ENCODE results near the gene D2HGDH. TPM values are rescaled to one million over a fixed set of nuclear protein-coding genes. Genes with fewer than 3 reads are reported as not detected.

Gene D2HGDH
- total and polyA plus RNA-seq, 2 of the 8 experiments (the other 6 are each of a cell fraction or from before 2014, with no cell fraction given): 3.4 to 8.1 TPM

DNA sequence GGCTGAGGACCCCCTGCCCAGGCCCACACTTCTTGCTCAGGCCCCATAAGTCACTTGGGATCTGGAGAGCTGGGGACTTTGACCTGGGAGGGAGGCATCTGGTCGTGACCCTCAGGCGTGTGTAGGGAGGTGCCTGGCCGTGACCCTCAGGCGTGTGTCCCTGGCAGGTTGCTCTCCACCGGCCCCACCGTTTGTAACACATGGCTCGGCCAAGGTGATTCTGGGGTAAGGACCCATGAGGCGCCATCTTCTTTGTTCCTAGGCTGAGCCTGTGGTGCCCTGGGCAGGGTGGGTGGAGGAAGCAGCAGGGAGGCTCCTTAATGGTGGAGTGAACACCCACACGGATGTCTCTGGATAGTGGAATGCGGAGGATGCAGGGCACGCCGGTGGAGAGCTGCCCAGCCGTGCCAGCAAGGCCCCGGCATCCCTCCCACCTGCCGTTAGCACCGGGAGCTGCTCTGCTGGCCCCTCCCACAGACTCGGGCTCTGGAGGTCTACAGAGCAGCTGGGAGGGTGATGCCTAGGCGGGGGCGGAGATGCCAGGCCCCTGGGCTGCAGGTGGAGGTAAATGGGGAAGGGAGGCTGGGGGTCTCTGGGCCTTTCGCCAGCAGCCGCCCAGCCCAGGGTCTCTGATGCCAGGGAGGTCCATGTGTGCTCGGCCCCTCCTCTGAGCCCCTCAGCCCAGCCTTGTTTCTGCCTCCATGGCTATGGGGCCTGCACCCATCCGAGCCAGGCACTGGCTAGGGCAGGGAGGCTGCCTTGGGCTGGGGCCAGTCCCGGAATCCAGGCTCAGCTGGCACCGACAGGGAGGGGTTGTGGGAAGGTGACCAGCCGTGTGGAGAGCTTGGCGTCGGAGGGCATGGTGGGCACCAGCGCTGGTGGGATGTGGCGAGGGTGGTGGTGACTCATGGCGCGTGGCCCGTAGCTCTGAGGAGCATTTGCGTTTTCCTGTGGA lies 41.1 kb downstream of the D2HGDH start:
- no peaks in the 10 kb centered on the region for H3K79me2 ChIP-seq (ENCODE audit: control insufficient read depth in 1 of 2, insufficient read depth in 2 of 2, low read length in 2 of 2)
- no peak overlapping the region for H2BK20ac ChIP-seq (ENCODE audit: low read length)
- peak overlapping the region; percentile 51; the same call in 1 of the 2 replicates for H4K8ac ChIP-seq (ENCODE audit: extremely low read depth, insufficient read depth, low read length)
- H2AFZ ChIP-seq (ENCODE audit: low read length): no peak overlapping the region
- ChIA-PET POLR2A (ENCODE audit: partially characterized antibody) (interaction anchor here (1.2 to 1.4 kb wide), 2 partner anchors 28 to 34 kb away, joined by 3 to 4 read pairs; partner anchors contain the start of gene NEU4), CTCF (ENCODE audit: partially characterized antibody) (interaction anchor here (0.6 to 1.1 kb wide), 2 partner anchors 12 to 233 kb away, joined by 3 to 5 read pairs; no protein-coding TSS in a partner anchor)
- no peak overlapping the region for H4K5ac ChIP-seq (ENCODE audit: insufficient read length, low read depth, low read length)
- H3K23me2 ChIP-seq (ENCODE audit: low read depth, low read length): no peaks in the 10 kb centered on the region
- no peak overlapping the region for H3K14ac ChIP-seq (ENCODE audit: insufficient read length)
- no peak overlapping the region for H3K23ac ChIP-seq (ENCODE audit: insufficient read length)
- H3K27ac ChIP-seq (ENCODE audit: low read depth, low read length): no peak overlapping the region
- H3K9me3 ChIP-seq (ENCODE audit: insufficient read depth in 2 of 2, low read depth in 1 of 2, low read length in 1 of 2): peaks cover under 1 to 6% of the 10 kb centered on the region in 2 experiments; a peak in 2 of 4 replicates
- H2BK5ac ChIP-seq (ENCODE audit: low read depth, low read length): peak overlapping the region; percentile 56; the same call in 1 of the 2 replicates
- H4K20me1 ChIP-seq (replicated peaks in 1 of 2; ENCODE audit: control insufficient read depth in 1 of 2, insufficient read depth in 2 of 2, low read length in 2 of 2): peaks cover 0 to 2% of the 10 kb centered on the region in 2 experiments
- H3K4me2 ChIP-seq (ENCODE audit: insufficient read depth in 1 of 2, low read depth in 2 of 2, low read length in 2 of 2): no peak overlapping the region
- no peaks in the 10 kb centered on the region for H3K27me3 ChIP-seq (replicated peaks in 1 of 4; ENCODE audit: control insufficient read depth in 3 of 4, extremely low read depth in 1 of 4, insufficient read depth in 3 of 4, low read length in 3 of 4)
- H3K4ac ChIP-seq (replicated peaks; ENCODE audit: insufficient read length, low read depth, low read length): no peak overlapping the region
- no peak overlapping the region for H2BK15ac ChIP-seq (ENCODE audit: low read length)
- H3K4me1 ChIP-seq (replicated peaks in 1 of 4; ENCODE audit: control insufficient read depth in 3 of 4, insufficient read depth in 4 of 4, low read length in 3 of 4): peaks cover 0 to 22% (median 12%) of the 10 kb centered on the region in 4 experiments; a peak in 6 of 7 replicates
- peak overlapping the region; percentile 1 for H4K91ac ChIP-seq (replicated peaks; ENCODE audit: insufficient read length, low read length)
- H2AK5ac ChIP-seq (ENCODE audit: low read depth, low read length): no peak overlapping the region
- H2BK12ac ChIP-seq (ENCODE audit: low read depth, low read length): no peak overlapping the region
- WGBS, 2 experiments (ENCODE audit: extremely low coverage in 1 of 2, insufficient coverage in 1 of 2, insufficient read length in 1 of 2, insufficient replicate concordance in 2 of 2, low coverage in 1 of 2, low lambda C conversion rate in 2 of 2, missing lambda C conversion rate in 1 of 2): 91% methylated on average over 33 of the region's 34 CpGs; no CpG with 5 or more reads in 1 of the 2 experiments
- no peak for FAIRE-seq
- no peak overlapping the region for H3K56ac ChIP-seq (replicated peaks; ENCODE audit: insufficient read length, low read depth, low read length)
- H3K4me3 ChIP-seq (ENCODE audit: extremely low read depth in 1 of 4, insufficient read depth in 2 of 4, low read depth in 3 of 4, low read length in 4 of 4): no peak overlapping the region
- no peaks in the 10 kb centered on the region for H3K79me1 ChIP-seq (ENCODE audit: low read depth, low read length)
- peak in 1 of 2 experiments; percentile 43 for DNase-seq (ENCODE audit: low read depth in 1 of 2, low spot score in 2 of 2)
- H2BK120ac ChIP-seq (replicated peaks; ENCODE audit: low read depth, low read length): no peak overlapping the region
- H3K9ac ChIP-seq (replicated peaks in 1 of 4; ENCODE audit: extremely low read depth in 1 of 4, low read depth in 3 of 4, low read length in 3 of 4): no peak overlapping the region
- no peaks in the 10 kb centered on the region for H3K36me3 ChIP-seq (ENCODE audit: control insufficient read depth in 2 of 4, insufficient read depth in 4 of 4, low read length in 3 of 4)
- peak overlapping the region; percentile 48; the same call in 1 of the 2 replicates for H3K18ac ChIP-seq (ENCODE audit: extremely low read depth, low read length)
